Nephron (organoid): ENCODE results near the gene ACSBG1.

Source experiments
- H3K27ac Mint-ChIP-seq, 3 experiments: 2 replicates each; pipeline ENCODE4 v1.8.0; 2020; ENCODE audit warnings: mixed read lengths in 3 of 3, mild to moderate bottlenecking in 2 of 3, moderate library complexity in 1 of 3
- H3K27me3 Mint-ChIP-seq: 2 replicates; pipeline ENCODE4 v1.8.0; 2021; ENCODE audit warnings: low read depth, mild to moderate bottlenecking, moderate library complexity, mixed read lengths
- H3K36me3 Mint-ChIP-seq: 2 replicates; pipeline ENCODE4 v1.8.0; 2020; ENCODE audit warnings: low read depth, mixed read lengths
- H3K4me1 Mint-ChIP-seq: 2 replicates; pipeline ENCODE4 v1.8.0; 2020; ENCODE audit warnings: mixed read lengths
- H3K4me3 Mint-ChIP-seq, 3 experiments: 2 replicates each; pipeline ENCODE4 v1.8.0; 2020; ENCODE audit warnings: mild to moderate bottlenecking in 3 of 3, mixed read lengths in 3 of 3, moderate library complexity in 2 of 3
- H3K9me3 Mint-ChIP-seq: 2 replicates; pipeline ENCODE4 v1.8.0; 2020; ENCODE audit warnings: mixed read lengths
- CTCF ChIP-seq, 3 experiments: fragments of 200-600 bp; sonication (generic); IDR thresholded peaks; one replicate each; pipeline ENCODE4 v1.5.0; 2021; ENCODE audit warnings: antibody characterized with exemption in 3 of 3; ENCODE audit not compliant: unreplicated experiment in 3 of 3

The ACSBG1 gene

GRCh38 chr15:78232951-78233350 lies 1.4 kb downstream of the ACSBG1 start:
- no peaks in the 10 kb centered on the region for H3K36me3 Mint-ChIP-seq
- H3K27ac Mint-ChIP-seq: no peak overlapping the region
- H3K4me1 Mint-ChIP-seq: no peaks in the 10 kb centered on the region
- H3K4me3 Mint-ChIP-seq: no peak overlapping the region
- no peak for TF ChIP-seq CTCF (IDR thresholded peaks at IDR 0.05; ENCODE audit: unreplicated experiment in 3 of 3)
- no peaks in the 10 kb centered on the region for H3K9me3 Mint-ChIP-seq
- peaks cover 11% of the 10 kb centered on the region for H3K27me3 Mint-ChIP-seq

GRCh38 chr15:78229431-78230406 lies 4.6 kb downstream of the ACSBG1 start:
- Mint-ChIP-seq H3K27ac (no peak overlapping the region), H3K27me3 (peaks cover 2% of the 10 kb centered on the region), H3K4me1 (no peaks in the 10 kb centered on the region), H3K36me3 (no peaks in the 10 kb centered on the region), H3K4me3 (no peak overlapping the region), H3K9me3 (no peaks in the 10 kb centered on the region)
- no peak for TF ChIP-seq CTCF (IDR thresholded peaks at IDR 0.05; ENCODE audit: unreplicated experiment in 3 of 3)

- no peak overlapping the region for H3K27ac Mint-ChIP-seq
- H3K4me3 Mint-ChIP-seq: no peak overlapping the region
- H3K9me3 Mint-ChIP-seq: peaks cover 6% of the 10 kb centered on the region
- no peak for TF ChIP-seq CTCF (IDR thresholded peaks at IDR 0.05; ENCODE audit: unreplicated experiment in 3 of 3)
- H3K36me3 Mint-ChIP-seq: no peaks in the 10 kb centered on the region
- no peaks in the 10 kb centered on the region for H3K4me1 Mint-ChIP-seq
- H3K27me3 Mint-ChIP-seq: no peaks in the 10 kb centered on the region
Measured at GRCh38 chr15:78228356-78228996, 5.9 kb downstream of the ACSBG1 start.

GRCh38 chr15:78225783-78226541 lies 8.4 kb downstream of the ACSBG1 start:
- Mint-ChIP-seq H3K9me3 (peaks cover 7% of the 10 kb centered on the region), H3K36me3 (no peaks in the 10 kb centered on the region), H3K27ac (no peak overlapping the region), H3K27me3 (peaks cover 4% of the 10 kb centered on the region), H3K4me3 (no peak overlapping the region), H3K4me1 (peaks cover 2% of the 10 kb centered on the region)
- TF ChIP-seq CTCF (IDR thresholded peaks at IDR 0.05; ENCODE audit: unreplicated experiment in 3 of 3): no peak

GRCh38 chr15:78224023-78224411 lies 10.3 kb downstream of the ACSBG1 start:
- no peak for TF ChIP-seq CTCF (IDR thresholded peaks at IDR 0.05; ENCODE audit: unreplicated experiment in 3 of 3)
- no peaks in the 10 kb centered on the region for H3K36me3 Mint-ChIP-seq
- H3K9me3 Mint-ChIP-seq: peaks cover 11% of the 10 kb centered on the region
- peaks cover 5% of the 10 kb centered on the region for H3K4me1 Mint-ChIP-seq
- no peak overlapping the region for H3K27ac Mint-ChIP-seq
- peaks cover 6% of the 10 kb centered on the region for H3K27me3 Mint-ChIP-seq
- no peak overlapping the region for H3K4me3 Mint-ChIP-seq
